K562 (cell line): ENCODE results near the gene SEMA3A. TPM values are rescaled to one million over a fixed set of nuclear protein-coding genes. Genes with fewer than 3 reads are reported as not detected.

Experiments
- ATAC-seq: fragments of 200-7000 bp; cut with Tn5 transposase; 3 replicates; pipeline ENCODE4 v1.9.1; 2020; ENCODE audit warnings: moderate library complexity
- BruUV-seq: library from RNA; stranded (reverse); fragments of 400-500 nt; replicated peaks from 2 replicates; lab custom pipeline; 2021; lab: Mats Ljungman, UMichigan
- CTCF ChIA-PET: fragments of 300-600 bp; formaldehyde crosslinking; extraction: SDS; loops from one replicate; lab custom pipeline; 2021; ENCODE audit warnings: low intra/inter-chr PET ratio; lab: Yijun Ruan, JAX
- POLR2A ChIA-PET: fragments of 300-600, 350-650 bp; sonication (Branson Sonifier 250); formaldehyde crosslinking; extraction: SDS; loops from one replicate; lab custom pipeline; 2021; ENCODE audit warnings: antibody characterized with exemption, inconsistent platforms; lab: Yijun Ruan, JAX
- DNase-seq, 4 experiments: peaks; one replicate each; pipeline versions ENCODE4 v3.0.0 to v3.0.0-alpha.2; 2011 to 2018; ENCODE audit warnings: low spot score in 3 of 4, mixed read lengths in 3 of 4; ENCODE audit errors: extremely low read depth in 1 of 4
- FAIRE-seq: peaks from 2 replicates; lab custom pipeline; 2011; peaks lifted over from hg19 to GRCh38; lab: Jason Lieb, UNC
- H2AFZ ChIP-seq: 2 replicates; pipeline ENCODE4 v1.6.0; 2011; ENCODE audit warnings: low read depth, low read length, control low read depth, inconsistent platforms
- H3K27ac ChIP-seq: fragments of 200-600 bp; 3 replicates; pipeline ENCODE4 v1.8.0; 2011; ENCODE audit warnings: low read depth, mild to moderate bottlenecking, control low read depth, inconsistent platforms, low read length, moderate library complexity, mixed read lengths; ENCODE audit errors: extremely low read depth
- H3K27me3 ChIP-seq, 2 experiments: fragments of 300-600 bp in 1 of 2; 2 replicates in 1 of 2; 3 replicates in 1 of 2; pipeline versions ENCODE4 v1.6.0 to v1.8.0; 2011; ENCODE audit warnings: inconsistent platforms in 2 of 2, low read length in 2 of 2, mild to moderate bottlenecking in 1 of 2, mixed read lengths in 1 of 2, moderate library complexity in 1 of 2; ENCODE audit not compliant: control insufficient read depth in 2 of 2, insufficient read depth in 2 of 2
- H3K36me3 ChIP-seq: fragments of 300-600 bp; 3 replicates; pipeline ENCODE4 v1.8.0; 2011; ENCODE audit warnings: mild to moderate bottlenecking, low read length, inconsistent platforms; ENCODE audit not compliant: control insufficient read depth, insufficient read depth
- H3K4me1 ChIP-seq, 2 experiments: fragments of 200-600 bp in 1 of 2; replicated peaks in 1 of 2; 2 replicates in 1 of 2; 3 replicates in 1 of 2; pipeline versions ENCODE4 v1.5.1 to v1.8.0; 2011; ENCODE audit warnings: inconsistent platforms in 2 of 2, low read length in 2 of 2, mild to moderate bottlenecking in 1 of 2, mixed read lengths in 1 of 2, moderate library complexity in 1 of 2; ENCODE audit not compliant: control insufficient read depth in 2 of 2, insufficient read depth in 2 of 2
- H3K4me2 ChIP-seq: 2 replicates; pipeline ENCODE4 v1.6.1; 2011; ENCODE audit warnings: low read length, control low read depth, inconsistent platforms, mixed read lengths; ENCODE audit not compliant: insufficient read depth
- H3K4me3 ChIP-seq: fragments of 200-600 bp; sonication (generic), shearing (Covaris generic); 2 replicates; pipeline ENCODE4 v1.5.1; 2016; ENCODE audit warnings: control low read depth, inconsistent platforms
- H3K79me2 ChIP-seq: fragments of 200-600 bp; 3 replicates; pipeline ENCODE4 v1.8.0; 2011; ENCODE audit warnings: low read length, inconsistent platforms; ENCODE audit not compliant: control insufficient read depth, insufficient read depth
- H3K9ac ChIP-seq, 2 experiments: 2 replicates each; pipeline versions ENCODE4 v1.6.0 to v1.6.1; 2011; ENCODE audit warnings: low read depth in 2 of 2, low read length in 2 of 2, control low read depth in 1 of 2, inconsistent platforms in 1 of 2, mild to moderate bottlenecking in 1 of 2, mixed read lengths in 1 of 2; ENCODE audit not compliant: insufficient read depth in 1 of 2
- H3K9me1 ChIP-seq: one replicate; pipeline ENCODE4 v1.6.0; 2011; ENCODE audit warnings: inconsistent platforms, mild to moderate bottlenecking, low read length, moderate library complexity; ENCODE audit not compliant: control insufficient read depth, insufficient read depth
- H3K9me3 ChIP-seq: replicated peaks from 2 replicates; pipeline ENCODE4 v1.5.1; 2011; ENCODE audit warnings: low read depth, low read length, inconsistent platforms; ENCODE audit not compliant: control insufficient read depth, insufficient read depth
- H4K20me1 ChIP-seq: replicated peaks from 2 replicates; pipeline ENCODE4 v1.6.1; 2011; ENCODE audit warnings: low read length, inconsistent platforms, mixed read lengths; ENCODE audit not compliant: control insufficient read depth, insufficient read depth
- BRF2 ChIP-seq: IDR thresholded peaks from 3 replicates; pipeline ENCODE4 v1.6.1; 2011; ENCODE audit warnings: borderline replicate concordance, mild to moderate bottlenecking; ENCODE audit not compliant: insufficient read length, insufficient read depth
- CAMTA2 ChIP-seq: fragments of 250-450 bp; sonication (Bioruptor Pico); conservative IDR thresholded peaks from 2 replicates; pipeline ENCODE4 v1.5.1; 2022
- E2F4 ChIP-seq: sonication (generic); formaldehyde crosslinking; IDR thresholded peaks from 2 replicates; pipeline ENCODE4 v1.8.0; 2022; ENCODE audit warnings: mild to moderate bottlenecking, low read depth, missing genetic modification reagents
- FOXA3 ChIP-seq, 2 experiments: fragments of 450-650 bp in 1 of 2; sonication (generic) in 1 of 2; formaldehyde crosslinking; IDR thresholded peaks in 1 of 2; conservative IDR thresholded peaks in 1 of 2; 2 replicates each; pipeline versions ENCODE4 v1.4.0 to v1.8.0; 2020 to 2022; ENCODE audit warnings: mild to moderate bottlenecking in 2 of 2, missing genetic modification reagents in 1 of 2
- KHSRP ChIP-seq: fragments of 450-650 bp; IDR thresholded peaks from 2 replicates; pipeline ENCODE4 v1.6.1; 2017
- MAFG ChIP-seq: fragments of 450-650 bp; conservative IDR thresholded peaks from 2 replicates; pipeline ENCODE4 v1.6.1; 2016; ENCODE audit warnings: missing genetic modification characterization, missing compliant biosample characterization
- MCM5 ChIP-seq: fragments of 450-650 bp; IDR thresholded peaks from 2 replicates; pipeline ENCODE4 v1.6.1; 2016; ENCODE audit warnings: low read depth
- NELFE ChIP-seq: IDR thresholded peaks from 2 replicates; pipeline ENCODE4 v1.6.1; 2011; ENCODE audit warnings: mild to moderate bottlenecking; ENCODE audit not compliant: insufficient read depth, insufficient read length
- POLR2H ChIP-seq: IDR thresholded peaks from 2 replicates; pipeline ENCODE4 v1.6.1; 2016; ENCODE audit warnings: missing genetic modification characterization, low read depth, mild to moderate bottlenecking, control low read depth, missing compliant biosample characterization, moderate library complexity
- RBM17 ChIP-seq: fragments of 200-400 bp; formaldehyde crosslinking; IDR thresholded peaks from 2 replicates; pipeline ENCODE4 v1.6.1; 2017; ENCODE audit warnings: low read depth, mild to moderate bottlenecking, low read length, borderline replicate concordance
- RNF219 ChIP-seq: fragments of 250-450 bp; sonication (Bioruptor Pico); IDR thresholded peaks from 2 replicates; pipeline ENCODE4 v1.5.0; 2022; ENCODE audit warnings: mild to moderate bottlenecking
- TCF3 ChIP-seq: sonication (generic); formaldehyde crosslinking; IDR thresholded peaks from 2 replicates; pipeline ENCODE4 v1.4.0; 2020; ENCODE audit warnings: mild to moderate bottlenecking, missing genetic modification reagents
- UBTF ChIP-seq, 2 experiments: IDR thresholded peaks; 2 replicates each; pipeline ENCODE4 v1.6.1; 2012; ENCODE audit warnings: improper control_type of control experiment in 2 of 2, low read depth in 2 of 2, low read length in 2 of 2, borderline replicate concordance in 1 of 2
- ZBTB26 ChIP-seq: fragments of 450-650 bp; formaldehyde crosslinking; IDR thresholded peaks from 2 replicates; pipeline ENCODE4 v1.4.0; 2022; ENCODE audit warnings: missing genetic modification characterization
- ZFP36 ChIP-seq: fragments of 150-350 bp; IDR thresholded peaks from 2 replicates; pipeline ENCODE4 v1.6.1; 2018; ENCODE audit warnings: low read length, low read depth; ENCODE audit not compliant: partially characterized antibody
- WGBS: fragments of 100-300 bp; shearing (Covaris generic); methylation state at CpG from one replicate; pipeline ENCODE4 v1.1.6; 2016; ENCODE audit warnings: low coverage, mixed read lengths; ENCODE audit not compliant: insufficient coverage; ENCODE audit errors: missing lambda C conversion rate; 5-methylcytosine and 5-hydroxymethylcytosine counted together
- in situ Hi-C: fragments of 300-500 bp; cut with MboI; formaldehyde crosslinking; loops from 4 replicates; pipeline ENCODE4 v1.15.0; 2018; ENCODE audit warnings: inconsistent platforms, mixed read lengths
- intact Hi-C: fragments of 100-400 bp; cut with micrococcal nuclease; formaldehyde crosslinking; loops from 2 replicates; pipeline ENCODE4 v1.14.2; 2022
- polyA plus RNA-seq, 8 experiments: library from polyadenylated mRNA; depleted of rRNA in 4 of 8; stranded (reverse) in 5 of 8; unstranded in 3 of 8; fragments of >200 nt; fragmentation: Nextera tagmentation in 2 of 8; fragmentation: Illumina TruSeq in 1 of 8; extraction: Ambion mirVana in 2 of 8; extraction: Trizol in 1 of 8; gene quantifications; 2 replicates each; pipeline versions ENCODE4 v1.2.1 to v1.2.3, GENCODE V29; 2011 to 2014; ENCODE audit warnings: inconsistent platforms in 1 of 8, missing spikeins in 1 of 8
- total RNA-seq, 7 experiments: library from RNA; depleted of rRNA in 6 of 7; stranded (reverse); fragments of >200 nt in 6 of 7; fragmentation: Illumina TruSeq in 2 of 7; extraction: Trizol in 2 of 7; gene quantifications; 2 replicates each; pipeline versions ENCODE4 v1.2.1 to v1.2.3, GENCODE V29; 2011 to 2021; ENCODE audit warnings: low replicate concordance in 1 of 7

SEMA3A gene
- total and polyA plus RNA-seq, 9 of the 15 experiments (the other 6 are each of a cell fraction or from before 2014, with no cell fraction given) = 0.36 to 3.0 (median 1.1) TPM

- intact Hi-C loops (no loop called here), in situ Hi-C loops (no loop called here)
- Histone ChIP-seq H3K9ac (no peak overlapping the region), H2AFZ (no peak overlapping the region), H4K20me1 (no peaks in the 10 kb centered on the region), H3K4me1 (no peaks in the 10 kb centered on the region), H3K36me3 (no peaks in the 10 kb centered on the region), H3K4me3 (no peak overlapping the region), H3K27ac (no peak overlapping the region), H3K9me1 (no peaks in the 10 kb centered on the region), H3K4me2 (no peak overlapping the region), H3K9me3 (no peaks in the 10 kb centered on the region; the same call in 1 of the 2 replicates), H3K27me3 (no peaks in the 10 kb centered on the region), H3K79me2 (no peaks in the 10 kb centered on the region)
- ATAC-seq (no peak), FAIRE-seq (no peak), DNase-seq (no peak)
- 6% methylated on average over 3 of the region's 3 CpGs for WGBS
- no TSS peak for BruUV-seq
- ChIA-PET CTCF (no interaction called here), POLR2A (no interaction called here)
- no peak for TF ChIP-seq NELFE
- no peak for TF ChIP-seq RNF219 (CRISPR knock-in tag)
- TF ChIP-seq RBM17 = no peak
- no peak for TF ChIP-seq MAFG (tag)
- TF ChIP-seq TCF3 (CRISPR knock-in tag) = no peak
- no peak for TF ChIP-seq FOXA3 (CRISPR knock-in tag; conservative IDR thresholded peaks at IDR 0.05 in 1 of 2, IDR thresholded peaks at IDR 0.05 in 1 of 2)
- no peak for TF ChIP-seq CAMTA2 (CRISPR knock-in tag)
- TF ChIP-seq UBTF (IDR thresholded peaks at IDR 0.05; ENCODE audit: borderline replicate concordance in 1 of 2, low read depth in 2 of 2, low read length in 2 of 2) = no peak
- TF ChIP-seq E2F4 (CRISPR knock-in tag) = no peak
- no peak for TF ChIP-seq ZFP36
- no peak for TF ChIP-seq MCM5
- no peak for TF ChIP-seq ZBTB26
- no peak for TF ChIP-seq KHSRP
- no peak for TF ChIP-seq BRF2
- TF ChIP-seq POLR2H (tag) = no peak
These were observed 108.6 kb downstream of the SEMA3A start for GRCh38 chr7:84085998-84086397.
